HG03521 (cell line): ENCODE data around the gene CHRNA4.

Experiments used
- ATAC-seq: cut with Tn5 transposase; IDR thresholded peaks from one replicate; pipeline ENCODE4 v1.9.1; 2021; ENCODE audit warnings: mild to moderate bottlenecking, moderate library complexity; ENCODE audit not compliant: unreplicated experiment

Gene CHRNA4

GRCh38 chr20:63295018-63295417, 66.1 kb downstream of the CHRNA4 start:
- no peak for ATAC-seq

GRCh38 chr20:63294536-63294900, 66.6 kb downstream of the CHRNA4 start:
- no peak for ATAC-seq

- no peak for ATAC-seq
Observed at GRCh38 chr20:63293871-63294535, 67.1 kb downstream of the CHRNA4 start.

GRCh38 chr20:63293456-63293855, 67.7 kb downstream of the CHRNA4 start:
- ATAC-seq: no peak
